Neural cell (in vitro differentiated cells): ENCODE data around the gene SIT1. TPM values are rescaled to one million over a fixed set of nuclear protein-coding genes. Genes with fewer than 3 reads are reported as not detected.

Source experiments
- H2AFZ ChIP-seq: fragments of 200-600, 300-800 bp; sonication (generic), shearing (Covaris generic); 2 replicates; pipeline ENCODE4 v1.6.0; 2014; ENCODE audit warnings: low read depth, mild to moderate bottlenecking, antibody characterized with exemption, low read length, moderate library complexity
- H3F3A ChIP-seq: fragments of 200-600 bp; shearing (Covaris generic); 2 replicates; pipeline ENCODE4 v1.6.1; 2016; ENCODE audit warnings: mild to moderate bottlenecking, moderate library complexity, mixed read lengths, antibody characterized with exemption, low read length; ENCODE audit not compliant: insufficient read depth, poor library complexity, severe bottlenecking
- H3K27ac ChIP-seq: fragments of 200-600, 300-800 bp; sonication (generic), shearing (Covaris generic); 2 replicates; pipeline ENCODE4 v1.5.1; 2014; ENCODE audit warnings: mild to moderate bottlenecking, low read length, moderate library complexity
- H3K27me3 ChIP-seq: fragments of 300-800, 200-600 bp; sonication (generic), shearing (Covaris generic); 2 replicates; pipeline ENCODE4 v1.6.0; 2014; ENCODE audit warnings: mild to moderate bottlenecking, low read depth, low read length, moderate library complexity; ENCODE audit not compliant: insufficient read depth
- H3K36me3 ChIP-seq: fragments of 300-800, 200-600 bp; sonication (generic), shearing (Covaris generic); 2 replicates; pipeline ENCODE4 v1.5.1; 2014; ENCODE audit warnings: mild to moderate bottlenecking, antibody characterized with exemption, low read length, moderate library complexity; ENCODE audit not compliant: insufficient read depth
- H3K4me2 ChIP-seq: fragments of 300-800, 200-600 bp; sonication (generic), shearing (Covaris generic); 2 replicates; pipeline ENCODE4 v1.6.0; 2014; ENCODE audit warnings: mild to moderate bottlenecking, low read length
- H3K4me3 ChIP-seq: fragments of 300-800, 200-600 bp; sonication (generic), shearing (Covaris generic); 2 replicates; pipeline ENCODE4 v1.5.1; 2014; ENCODE audit warnings: mild to moderate bottlenecking, low read length, moderate library complexity
- H3K79me2 ChIP-seq: fragments of 200-600 bp; shearing (Covaris generic); replicated peaks from 2 replicates; pipeline ENCODE4 v1.6.0; 2014; ENCODE audit warnings: mild to moderate bottlenecking, low read length, moderate library complexity; ENCODE audit not compliant: insufficient read depth
- H3K9ac ChIP-seq: fragments of 300-800, 200-600 bp; sonication (generic), shearing (Covaris generic); 2 replicates; pipeline ENCODE4 v1.6.1; 2016; ENCODE audit warnings: mild to moderate bottlenecking, low read length, mixed read lengths
- H3K9me2 ChIP-seq: fragments of 200-600 bp; shearing (Covaris generic); 2 replicates; pipeline ENCODE4 v1.6.1; 2016; ENCODE audit warnings: mild to moderate bottlenecking, low read length, mixed read lengths; ENCODE audit not compliant: insufficient read depth
- H3K9me3 ChIP-seq: fragments of 200-600, 300-800 bp; sonication (generic), shearing (Covaris generic); 2 replicates; pipeline ENCODE4 v1.6.1; 2016; ENCODE audit warnings: mild to moderate bottlenecking, mixed run types, low read length, moderate library complexity, mixed read lengths
- H4K20me1 ChIP-seq: fragments of 200-600 bp; shearing (Covaris generic); 2 replicates; pipeline ENCODE4 v1.6.1; 2016; ENCODE audit warnings: mild to moderate bottlenecking, mixed run types; ENCODE audit not compliant: insufficient read depth
- EP300 ChIP-seq: fragments of 450-650 bp; conservative IDR thresholded peaks from 2 replicates; pipeline ENCODE4 v1.6.1; 2014; ENCODE audit warnings: antibody characterized with exemption, mild to moderate bottlenecking, moderate library complexity; ENCODE audit not compliant: poor library complexity, severe bottlenecking
- MXI1 ChIP-seq: fragments of 450-650 bp; conservative IDR thresholded peaks from 2 replicates; pipeline ENCODE4 v1.6.1; 2014; ENCODE audit warnings: antibody characterized with exemption, mild to moderate bottlenecking; ENCODE audit not compliant: poor library complexity, severe bottlenecking
- REST ChIP-seq: IDR thresholded peaks from 2 replicates; pipeline ENCODE4 v1.6.1; 2012; ENCODE audit warnings: borderline replicate concordance
- SMC3 ChIP-seq: fragments of 450-650 bp; conservative IDR thresholded peaks from 2 replicates; pipeline ENCODE4 v1.6.1; 2014; ENCODE audit warnings: antibody characterized with exemption, mild to moderate bottlenecking, moderate library complexity; ENCODE audit not compliant: poor library complexity
- polyA minus RNA-seq: library from RNA; depleted of rRNA, polyadenylated mRNA; stranded (reverse); fragments of >200 nt; gene quantifications from 2 replicates; pipeline ENCODE4 v1.2.3, GENCODE V29; 2014
- polyA plus RNA-seq: library from polyadenylated mRNA; depleted of rRNA; stranded (reverse); fragments of >200 nt; gene quantifications from 2 replicates; pipeline ENCODE4 v1.2.3, GENCODE V29; 2014
- TF ChIP-seq, protein P1 (sequence below): fragments of 450-650 bp; IDR thresholded peaks from 2 replicates; pipeline ENCODE4 v1.5.1; 2014; ENCODE audit warnings: antibody characterized with exemption, mild to moderate bottlenecking, moderate library complexity; ENCODE audit not compliant: poor library complexity, severe bottlenecking

The SIT1 gene
- polyA plus RNA-seq (not detected in 2 replicates), polyA minus RNA-seq (not detected in 2 replicates)

- TF ChIP-seq, protein P1, sequence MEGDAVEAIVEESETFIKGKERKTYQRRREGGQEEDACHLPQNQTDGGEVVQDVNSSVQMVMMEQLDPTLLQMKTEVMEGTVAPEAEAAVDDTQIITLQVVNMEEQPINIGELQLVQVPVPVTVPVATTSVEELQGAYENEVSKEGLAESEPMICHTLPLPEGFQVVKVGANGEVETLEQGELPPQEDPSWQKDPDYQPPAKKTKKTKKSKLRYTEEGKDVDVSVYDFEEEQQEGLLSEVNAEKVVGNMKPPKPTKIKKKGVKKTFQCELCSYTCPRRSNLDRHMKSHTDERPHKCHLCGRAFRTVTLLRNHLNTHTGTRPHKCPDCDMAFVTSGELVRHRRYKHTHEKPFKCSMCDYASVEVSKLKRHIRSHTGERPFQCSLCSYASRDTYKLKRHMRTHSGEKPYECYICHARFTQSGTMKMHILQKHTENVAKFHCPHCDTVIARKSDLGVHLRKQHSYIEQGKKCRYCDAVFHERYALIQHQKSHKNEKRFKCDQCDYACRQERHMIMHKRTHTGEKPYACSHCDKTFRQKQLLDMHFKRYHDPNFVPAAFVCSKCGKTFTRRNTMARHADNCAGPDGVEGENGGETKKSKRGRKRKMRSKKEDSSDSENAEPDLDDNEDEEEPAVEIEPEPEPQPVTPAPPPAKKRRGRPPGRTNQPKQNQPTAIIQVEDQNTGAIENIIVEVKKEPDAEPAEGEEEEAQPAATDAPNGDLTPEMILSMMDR, result no peak
- no peak for TF ChIP-seq REST
- no peak for TF ChIP-seq SMC3
- no peak for TF ChIP-seq MXI1
- no peak for TF ChIP-seq EP300
- no peak within 1 kb of the TSS for H3K27ac ChIP-seq
Measured at GRCh38 chr9:35650341-35651158, at the start of gene SIT1. Gene SIT1, minus strand, starts transcription at chr9:35650931. Its CDS starts 78 bp downstream, at chr9:35650853.

GRCh38 chr9:35700031-35700430 is 49.3 kb upstream of the SIT1 start:
- Histone ChIP-seq H3K36me3 (no peaks in the 10 kb centered on the region), H3K9me3 (no peaks in the 10 kb centered on the region), H3F3A (no peaks in the 10 kb centered on the region), H3K4me3 (no peak overlapping the region), H3K9ac (no peak overlapping the region), H3K79me2 (no peaks in the 10 kb centered on the region), H3K9me2 (no peaks in the 10 kb centered on the region), H3K4me2 (no peak overlapping the region), H3K27ac (no peak overlapping the region), H4K20me1 (no peaks in the 10 kb centered on the region), H3K27me3 (no peaks in the 10 kb centered on the region), H2AFZ (no peak overlapping the region)
- TF ChIP-seq, protein P1, result no peak

More at GRCh38 chr9:35650341-35651158, at the start of gene SIT1:
- Histone ChIP-seq H3K9me2 (no peaks in the 10 kb centered on the region), H3K9ac (no peak within 1 kb of the TSS), H3K4me3 (no peak within 1 kb of the TSS), H3K79me2 (no peaks in the 10 kb centered on the region), H3K27me3 (no peaks in the 10 kb centered on the region), H4K20me1 (no peaks in the 10 kb centered on the region), H3K36me3 (no peaks in the 10 kb centered on the region), H2AFZ (no peak within 1 kb of the TSS), H3K9me3 (no peaks in the 10 kb centered on the region), H3F3A (no peaks in the 10 kb centered on the region), H3K4me2 (no peak within 1 kb of the TSS)
